WTC11 (cell line): ENCODE results near the gene COL21A1.

Experiments used
- CBFB ChIP-seq: sonication (generic); formaldehyde crosslinking; IDR thresholded peaks from 2 replicates; pipeline ENCODE4 v1.8.1; 2022; ENCODE audit warnings: mild to moderate bottlenecking, low read depth, missing genetic modification reagents
- CREB1 ChIP-seq: sonication (generic); formaldehyde crosslinking; IDR thresholded peaks from 2 replicates; pipeline ENCODE4 v1.8.0; 2023; ENCODE audit warnings: mild to moderate bottlenecking, missing genetic modification reagents
- JUN ChIP-seq: sonication (generic); formaldehyde crosslinking; IDR thresholded peaks from 2 replicates; pipeline ENCODE4 v1.8.0; 2023; ENCODE audit warnings: mild to moderate bottlenecking, missing genetic modification reagents
- TCF7 ChIP-seq: sonication (generic); formaldehyde crosslinking; IDR thresholded peaks from 2 replicates; pipeline ENCODE4 v1.8.0; 2022; ENCODE audit warnings: mild to moderate bottlenecking, low read depth, missing genetic modification reagents, moderate library complexity
- ZBTB21 ChIP-seq: sonication (generic); formaldehyde crosslinking; IDR thresholded peaks from 2 replicates; pipeline ENCODE4 v1.8.1; 2023; ENCODE audit warnings: mild to moderate bottlenecking, missing genetic modification reagents, borderline replicate concordance
- ZNF138 ChIP-seq: sonication (generic); formaldehyde crosslinking; conservative IDR thresholded peaks from 2 replicates; pipeline ENCODE4 v1.8.1; 2022; ENCODE audit warnings: mild to moderate bottlenecking, moderate library complexity, missing genetic modification reagents
- TF ChIP-seq, protein P1 (sequence below): fragments of 200-600 bp; IDR thresholded peaks from 2 replicates; pipeline ENCODE4 v1.8.0; 2022; ENCODE audit warnings: antibody characterized with exemption
- TF ChIP-seq, protein P2 (sequence below): sonication (generic); formaldehyde crosslinking; IDR thresholded peaks from 2 replicates; pipeline ENCODE4 v1.8.1; 2022; ENCODE audit warnings: low read depth, mild to moderate bottlenecking, moderate library complexity, missing genetic modification reagents, borderline replicate concordance
- TF ChIP-seq, protein P3 (sequence below): sonication (generic); formaldehyde crosslinking; IDR thresholded peaks from 2 replicates; pipeline ENCODE4 v1.8.0; 2022; ENCODE audit warnings: mild to moderate bottlenecking, missing genetic modification reagents
- TF ChIP-seq, protein P4 (sequence below): sonication (generic); formaldehyde crosslinking; IDR thresholded peaks from 2 replicates; pipeline ENCODE4 v1.8.1; 2023; ENCODE audit warnings: mild to moderate bottlenecking, missing genetic modification reagents, moderate library complexity

DNA sequence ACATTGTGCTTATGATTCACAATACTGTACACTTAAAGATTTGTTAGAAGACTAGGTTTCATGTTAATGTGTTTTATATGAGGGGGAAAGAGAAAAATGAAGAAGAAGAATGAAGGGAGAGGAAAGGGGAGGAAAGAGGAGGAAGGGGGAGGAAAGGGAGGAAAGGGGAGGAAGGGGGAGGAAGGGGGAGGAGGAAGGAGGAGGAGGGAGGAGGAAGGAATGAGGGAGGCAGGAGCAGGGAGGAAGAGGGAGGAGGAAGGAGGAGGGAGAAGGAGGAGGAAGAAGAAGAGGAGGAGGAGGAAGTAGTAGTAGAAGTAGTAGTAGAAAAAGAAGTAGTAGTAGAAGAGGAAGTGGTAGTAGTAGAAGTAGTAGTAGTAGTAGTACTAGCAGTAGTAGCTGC, 70.6 kb downstream of the COL21A1 start:
- TF ChIP-seq, protein P1, sequence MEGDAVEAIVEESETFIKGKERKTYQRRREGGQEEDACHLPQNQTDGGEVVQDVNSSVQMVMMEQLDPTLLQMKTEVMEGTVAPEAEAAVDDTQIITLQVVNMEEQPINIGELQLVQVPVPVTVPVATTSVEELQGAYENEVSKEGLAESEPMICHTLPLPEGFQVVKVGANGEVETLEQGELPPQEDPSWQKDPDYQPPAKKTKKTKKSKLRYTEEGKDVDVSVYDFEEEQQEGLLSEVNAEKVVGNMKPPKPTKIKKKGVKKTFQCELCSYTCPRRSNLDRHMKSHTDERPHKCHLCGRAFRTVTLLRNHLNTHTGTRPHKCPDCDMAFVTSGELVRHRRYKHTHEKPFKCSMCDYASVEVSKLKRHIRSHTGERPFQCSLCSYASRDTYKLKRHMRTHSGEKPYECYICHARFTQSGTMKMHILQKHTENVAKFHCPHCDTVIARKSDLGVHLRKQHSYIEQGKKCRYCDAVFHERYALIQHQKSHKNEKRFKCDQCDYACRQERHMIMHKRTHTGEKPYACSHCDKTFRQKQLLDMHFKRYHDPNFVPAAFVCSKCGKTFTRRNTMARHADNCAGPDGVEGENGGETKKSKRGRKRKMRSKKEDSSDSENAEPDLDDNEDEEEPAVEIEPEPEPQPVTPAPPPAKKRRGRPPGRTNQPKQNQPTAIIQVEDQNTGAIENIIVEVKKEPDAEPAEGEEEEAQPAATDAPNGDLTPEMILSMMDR, result no peak
- TF ChIP-seq CREB1 (no peak), ZBTB21 (CRISPR knock-in tag) (no peak), CBFB (CRISPR knock-in tag) (no peak), JUN (CRISPR knock-in tag) (no peak), ZNF138 (CRISPR knock-in tag) (no peak), TCF7 (CRISPR knock-in tag) (no peak)
- TF ChIP-seq, protein P2, sequence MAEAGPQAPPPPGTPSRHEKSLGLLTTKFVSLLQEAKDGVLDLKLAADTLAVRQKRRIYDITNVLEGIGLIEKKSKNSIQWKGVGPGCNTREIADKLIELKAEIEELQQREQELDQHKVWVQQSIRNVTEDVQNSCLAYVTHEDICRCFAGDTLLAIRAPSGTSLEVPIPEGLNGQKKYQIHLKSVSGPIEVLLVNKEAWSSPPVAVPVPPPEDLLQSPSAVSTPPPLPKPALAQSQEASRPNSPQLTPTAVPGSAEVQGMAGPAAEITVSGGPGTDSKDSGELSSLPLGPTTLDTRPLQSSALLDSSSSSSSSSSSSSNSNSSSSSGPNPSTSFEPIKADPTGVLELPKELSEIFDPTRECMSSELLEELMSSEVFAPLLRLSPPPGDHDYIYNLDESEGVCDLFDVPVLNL (CRISPR knock-in tag), result no peak
- TF ChIP-seq, protein P3, sequence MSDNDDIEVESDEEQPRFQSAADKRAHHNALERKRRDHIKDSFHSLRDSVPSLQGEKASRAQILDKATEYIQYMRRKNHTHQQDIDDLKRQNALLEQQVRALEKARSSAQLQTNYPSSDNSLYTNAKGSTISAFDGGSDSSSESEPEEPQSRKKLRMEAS (CRISPR knock-in tag), result no peak
- TF ChIP-seq, protein P4, sequence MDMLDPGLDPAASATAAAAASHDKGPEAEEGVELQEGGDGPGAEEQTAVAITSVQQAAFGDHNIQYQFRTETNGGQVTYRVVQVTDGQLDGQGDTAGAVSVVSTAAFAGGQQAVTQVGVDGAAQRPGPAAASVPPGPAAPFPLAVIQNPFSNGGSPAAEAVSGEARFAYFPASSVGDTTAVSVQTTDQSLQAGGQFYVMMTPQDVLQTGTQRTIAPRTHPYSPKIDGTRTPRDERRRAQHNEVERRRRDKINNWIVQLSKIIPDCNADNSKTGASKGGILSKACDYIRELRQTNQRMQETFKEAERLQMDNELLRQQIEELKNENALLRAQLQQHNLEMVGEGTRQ (CRISPR knock-in tag), result no peak
